ENCODE data around the gene RFX1.

Gene RFX1

DNA sequence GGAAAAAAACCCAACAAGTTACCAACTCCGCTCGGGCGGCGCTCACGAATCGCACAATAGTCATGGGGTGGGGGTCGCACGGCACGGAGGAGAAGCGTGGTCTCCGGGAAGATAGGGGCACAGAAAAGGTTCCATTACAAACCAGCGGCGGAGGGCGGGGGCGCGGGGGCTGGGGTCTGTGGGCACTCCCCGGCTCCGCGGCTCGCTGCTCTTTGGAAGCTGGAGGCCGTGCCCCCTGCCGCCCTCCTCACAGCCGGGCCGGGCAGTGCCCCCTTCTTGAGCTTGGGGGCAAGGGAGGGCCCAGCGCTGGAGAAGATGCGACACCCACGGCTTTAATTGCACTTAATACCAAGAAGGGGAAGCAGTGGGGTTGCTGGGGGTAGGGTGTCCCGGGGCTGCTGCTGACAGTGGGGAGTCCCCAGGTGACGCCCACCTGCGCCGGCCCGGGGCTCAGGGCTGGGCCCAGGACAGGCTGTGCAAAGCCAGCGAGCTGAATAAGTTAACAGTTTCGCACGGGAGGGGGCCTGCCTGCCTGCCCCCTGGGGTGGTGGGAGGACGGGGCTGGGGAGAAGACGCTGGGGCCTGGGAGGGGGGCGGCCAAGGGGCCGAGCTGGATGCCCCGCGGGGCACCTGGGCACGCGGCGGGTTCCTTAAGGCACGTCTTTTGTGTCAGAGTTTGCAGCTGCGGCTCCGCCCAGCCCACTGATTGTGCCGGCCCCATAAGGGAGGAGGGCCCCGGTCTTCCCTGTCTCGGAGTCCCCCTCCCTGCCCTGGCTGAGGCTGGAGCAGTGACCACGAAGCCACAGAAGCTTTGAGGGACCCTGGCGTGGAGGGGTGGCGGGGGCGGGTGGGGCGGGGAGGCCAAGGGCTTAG lies 44.1 kb downstream of the RFX1 start:
- DNase-seq (ENCODE audit: low read depth in 1 of 2, low spot score in 1 of 2): no peak

GRCh38 chr19:13960863-13961784 lies 45.0 kb downstream of the RFX1 start:
- no peak for DNase-seq (ENCODE audit: low read depth in 1 of 2, low spot score in 1 of 2)

- DNase-seq (ENCODE audit: low read depth in 1 of 2, low spot score in 1 of 2): no peak
These were observed 45.9 kb downstream of the RFX1 start for GRCh38 chr19:13959962-13960862.

DNA sequence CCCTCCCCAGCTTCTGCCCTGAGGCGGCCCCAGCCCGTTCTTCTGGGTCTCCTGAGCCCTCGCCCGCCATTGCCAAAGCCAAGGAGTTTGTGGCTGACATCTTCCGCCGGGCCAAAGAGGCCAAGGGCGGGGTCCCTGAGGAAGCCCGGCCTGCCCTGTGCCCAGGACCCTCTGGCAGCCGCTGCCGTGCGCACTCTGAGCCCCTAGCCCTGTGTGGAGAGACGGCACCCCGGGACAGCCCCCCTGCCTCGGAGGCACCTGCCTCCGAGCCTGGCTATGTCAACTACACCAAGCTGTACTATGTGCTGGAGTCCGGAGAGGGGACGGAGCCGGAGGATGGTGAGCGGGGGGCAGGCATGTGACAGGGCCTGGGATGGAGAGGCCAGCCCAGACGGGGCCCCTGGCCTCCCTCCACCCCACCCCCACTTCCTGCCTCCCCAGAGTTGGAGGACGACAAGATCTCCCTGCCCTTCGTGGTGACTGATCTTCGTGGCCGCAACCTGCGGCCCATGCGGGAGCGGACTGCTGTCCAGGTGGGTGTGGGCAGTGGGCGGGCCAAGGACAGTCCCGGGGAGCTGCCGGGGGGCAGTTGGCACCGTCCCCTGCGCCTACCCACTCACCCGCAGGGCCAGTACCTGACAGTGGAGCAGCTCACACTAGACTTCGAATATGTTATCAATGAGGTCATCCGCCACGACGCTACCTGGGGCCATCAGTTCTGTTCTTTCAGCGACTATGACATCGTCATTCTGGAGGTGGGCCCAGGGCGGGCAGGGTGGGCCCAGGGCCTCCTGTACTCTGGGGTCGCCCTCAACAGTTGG lies 46.8 kb downstream of the RFX1 start:
- no peak for DNase-seq (ENCODE audit: low read depth in 1 of 2, low spot score in 1 of 2)

- no peak for DNase-seq (ENCODE audit: low read depth in 1 of 2, low spot score in 1 of 2)
These were observed 48.1 kb downstream of the RFX1 start for GRCh38 chr19:13958043-13958442.

DNA sequence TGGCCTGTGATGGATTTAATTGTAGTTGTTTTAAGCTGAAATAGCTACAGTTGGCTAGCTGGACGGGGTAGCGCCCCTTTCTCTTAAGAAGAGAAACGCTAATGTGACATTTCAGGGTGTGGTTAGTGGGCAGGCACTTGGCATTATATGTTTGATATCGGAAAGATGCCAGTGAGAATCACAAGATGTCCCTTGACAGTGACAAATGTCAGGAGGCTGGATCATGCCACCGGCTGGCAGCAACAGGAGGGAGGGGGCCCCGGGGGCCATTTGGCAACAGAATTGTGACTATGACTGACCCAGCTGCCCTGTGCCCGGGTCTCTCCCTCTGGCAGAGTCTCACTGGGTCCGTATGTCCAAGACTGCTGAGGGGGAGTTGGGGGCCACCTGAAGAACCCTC lies 49.1 kb downstream of the RFX1 start:
- DNase-seq (ENCODE audit: low read depth in 1 of 2, low spot score in 1 of 2): no peak

GRCh38 chr19:13956365-13956744 lies 49.8 kb downstream of the RFX1 start:
- DNase-seq (ENCODE audit: low read depth in 1 of 2, low spot score in 1 of 2): no peak

DNA sequence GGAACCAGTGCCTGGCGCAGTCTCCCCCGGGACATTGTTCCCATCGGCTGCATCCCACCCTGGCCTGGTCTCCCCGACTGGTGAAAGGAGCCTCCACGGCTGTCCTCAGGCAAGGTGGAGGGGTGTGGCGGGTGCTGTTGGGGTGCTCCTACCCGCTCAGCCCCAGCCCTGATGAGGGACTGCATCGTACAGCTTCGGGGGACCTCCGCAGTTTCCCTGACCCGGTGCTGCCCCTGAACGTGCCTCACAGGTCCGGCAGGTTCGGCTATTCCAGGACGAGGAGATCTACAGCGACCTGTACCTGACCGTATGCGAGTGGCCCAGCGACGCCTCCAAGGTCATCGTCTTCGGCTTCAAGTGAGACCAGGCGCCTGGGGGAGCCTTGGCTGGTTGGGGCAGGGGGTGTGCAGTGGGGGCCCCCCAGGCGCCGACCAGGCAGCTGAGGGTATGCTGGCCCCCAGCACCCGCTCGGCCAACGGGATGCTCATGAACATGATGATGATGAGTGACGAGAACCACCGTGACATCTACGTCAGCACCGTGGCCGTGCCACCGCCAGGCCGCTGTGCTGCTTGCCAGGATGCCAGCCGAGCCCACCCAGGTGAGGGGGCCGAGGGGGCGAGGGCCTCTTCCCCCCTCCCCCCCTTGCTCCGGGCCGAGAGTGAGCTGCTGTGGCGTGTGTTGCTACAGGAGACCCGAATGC lies 50.3 kb downstream of the RFX1 start:
- DNase-seq (ENCODE audit: low read depth in 1 of 2, low spot score in 1 of 2): no peak

DNA sequence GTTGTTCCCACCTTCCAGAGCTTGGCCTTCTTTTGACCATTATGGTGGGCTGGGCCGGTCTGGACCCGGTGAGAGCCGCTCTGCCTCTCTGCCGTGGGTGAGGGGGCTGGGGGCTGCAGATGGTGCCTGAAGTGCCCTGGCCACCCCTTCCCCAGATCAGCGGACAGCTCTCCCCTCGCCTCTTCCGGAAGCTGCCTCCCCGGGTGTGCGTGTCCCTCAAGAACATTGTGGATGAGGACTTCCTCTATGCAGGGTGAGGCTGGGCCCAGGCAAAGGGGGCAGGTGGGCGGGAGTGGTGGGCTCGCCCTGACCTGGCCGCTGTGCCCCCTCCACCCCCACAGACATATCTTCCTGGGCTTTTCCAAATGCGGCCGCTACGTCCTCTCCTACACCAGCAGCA lies 51.9 kb downstream of the RFX1 start:
- no peak for DNase-seq (ENCODE audit: low read depth in 1 of 2, low spot score in 1 of 2)

DNA sequence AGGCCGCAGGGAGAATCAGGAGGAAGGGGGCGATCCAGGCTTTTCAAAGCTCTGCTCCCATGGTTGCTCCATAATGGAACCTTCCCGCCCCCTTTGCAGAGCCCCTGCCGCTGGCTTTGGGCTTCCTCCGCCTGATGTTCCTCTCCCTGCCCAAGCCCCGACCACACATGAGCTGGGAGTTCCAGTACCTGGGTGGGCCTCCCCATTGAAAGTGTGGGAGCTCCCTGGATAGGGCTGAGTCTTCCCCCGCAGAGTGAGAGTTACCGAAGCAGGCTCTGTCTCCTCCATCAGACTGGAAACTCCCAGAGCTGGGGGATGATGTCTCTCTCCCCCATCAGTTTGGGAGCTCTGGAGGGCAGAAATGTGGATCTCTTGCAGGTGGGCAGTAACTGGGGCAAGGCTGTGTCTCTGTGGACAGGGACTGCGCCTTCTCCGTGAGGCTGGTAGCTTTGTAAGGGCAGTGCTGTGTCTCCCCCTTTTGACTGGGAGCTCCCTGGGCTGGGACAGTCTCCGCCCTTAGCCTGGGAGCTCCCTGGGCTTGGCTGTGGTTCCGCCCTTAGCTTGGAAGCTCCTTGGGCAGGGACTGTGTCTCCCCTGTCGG lies 53.1 kb downstream of the RFX1 start:
- no peak for DNase-seq (ENCODE audit: low read depth in 1 of 2, low spot score in 1 of 2)

DNA sequence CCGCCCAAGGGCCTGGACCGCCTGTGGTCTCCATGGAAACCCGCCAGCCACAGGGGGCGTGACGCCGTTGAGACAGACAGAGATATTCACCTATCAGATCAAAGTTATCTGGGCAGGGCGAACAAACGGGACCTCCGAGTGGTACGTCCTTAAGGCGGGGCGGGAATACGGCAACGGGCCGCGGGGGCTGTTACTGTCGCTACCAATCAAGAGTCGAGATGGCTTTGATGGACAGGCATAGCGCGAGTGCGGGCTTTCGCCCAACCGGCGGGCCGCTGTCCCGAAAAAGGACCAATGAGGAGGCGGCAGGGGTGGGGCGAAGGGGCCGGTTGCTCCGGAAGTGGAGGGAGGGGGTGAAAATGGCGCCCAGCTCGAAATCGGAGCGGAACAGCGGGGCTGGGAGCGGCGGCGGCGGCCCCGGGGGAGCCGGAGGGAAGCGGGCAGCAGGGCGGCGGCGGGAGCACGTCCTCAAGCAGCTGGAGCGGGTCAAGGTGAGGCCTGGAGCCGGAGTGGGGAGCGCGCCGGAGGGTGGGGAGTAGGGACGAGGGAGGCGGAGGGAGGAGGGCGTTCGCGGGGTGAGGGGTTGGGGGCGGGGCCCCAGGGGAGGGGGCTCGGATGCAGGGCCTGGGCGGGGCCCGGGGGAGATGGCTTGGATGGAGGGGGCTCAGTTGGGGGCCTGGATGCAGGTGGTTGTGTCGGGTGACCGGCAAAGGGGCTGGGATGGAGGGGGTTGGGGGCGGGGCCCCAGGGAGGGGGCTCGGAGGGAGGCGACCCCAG lies 53.8 kb downstream of the RFX1 start, which contains the start of gene DCAF15:
TSS of gene DCAF15 (plus strand) at position 356 of the 777 bp plus-strand sequence. CDS start at position 360, 4 bp downstream.
- DNase-seq (ENCODE audit: low read depth in 1 of 2, low spot score in 1 of 2): peak; percentile 94 to 97

DNA sequence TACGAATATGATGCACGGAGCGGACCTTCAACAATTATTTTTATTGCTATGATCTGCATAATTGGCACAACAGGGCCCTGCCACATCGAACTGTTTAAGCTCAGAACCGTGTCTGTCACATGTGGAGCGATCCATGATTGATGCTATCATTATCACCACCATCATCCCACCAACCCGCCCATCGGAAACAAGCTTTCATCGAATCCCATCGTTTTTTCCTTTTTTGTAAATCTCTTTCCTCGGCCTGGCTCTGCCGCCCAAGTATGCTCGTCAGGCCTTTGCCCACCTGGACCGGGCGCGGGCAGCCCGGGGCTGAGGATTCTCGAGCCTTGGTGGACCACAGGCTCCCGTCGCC lies 54.3 kb downstream of the RFX1 start:
- no peak for DNase-seq (ENCODE audit: low read depth in 1 of 2, low spot score in 1 of 2)

DNA sequence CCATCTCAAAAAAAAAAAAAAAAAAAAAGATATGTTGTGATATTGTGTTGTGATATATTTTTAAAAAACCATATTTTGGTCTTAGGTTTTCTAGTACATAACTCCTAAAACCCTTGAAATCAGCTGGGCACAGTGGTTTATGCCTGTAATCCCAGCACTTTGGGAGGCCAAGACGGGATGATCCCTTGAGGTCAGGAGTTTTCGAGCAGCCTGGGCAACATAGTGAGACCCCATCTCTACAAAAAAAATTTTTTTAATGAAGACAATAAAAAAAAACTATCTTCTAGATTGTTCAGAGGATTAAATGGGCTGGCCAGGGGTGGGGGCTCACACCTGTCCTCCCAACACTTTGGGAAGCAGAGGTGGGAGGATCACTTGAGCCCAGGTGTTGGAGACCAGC lies 55.1 kb downstream of the RFX1 start:
- DNase-seq (ENCODE audit: low read depth in 1 of 2, low spot score in 1 of 2): no peak

DNA sequence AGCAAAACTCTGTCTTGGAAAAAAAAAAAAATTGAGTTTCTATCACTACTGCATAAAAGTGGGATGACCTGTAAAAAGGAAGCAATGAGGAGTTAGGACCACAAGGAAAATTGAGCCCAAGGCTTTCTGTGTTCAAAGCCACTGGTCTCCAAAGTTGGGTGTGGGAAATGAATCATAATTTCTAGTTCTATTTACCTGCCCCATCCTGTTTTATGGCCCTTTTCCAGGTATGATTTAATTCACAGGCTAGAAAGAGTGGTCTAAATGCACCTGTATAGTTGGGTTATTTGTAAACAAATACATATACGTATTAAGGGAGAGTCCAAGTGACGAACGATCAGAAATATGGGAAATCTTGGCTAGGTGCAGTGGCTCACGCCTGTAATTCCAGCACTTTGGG lies 59.7 kb downstream of the RFX1 start:
- no peak for DNase-seq (ENCODE audit: low read depth in 1 of 2, low spot score in 1 of 2)

GRCh38 chr19:13942023-13942684 lies 64.0 kb downstream of the RFX1 start:
- DNase-seq (ENCODE audit: low read depth in 1 of 2, low spot score in 1 of 2): no peak

DNA sequence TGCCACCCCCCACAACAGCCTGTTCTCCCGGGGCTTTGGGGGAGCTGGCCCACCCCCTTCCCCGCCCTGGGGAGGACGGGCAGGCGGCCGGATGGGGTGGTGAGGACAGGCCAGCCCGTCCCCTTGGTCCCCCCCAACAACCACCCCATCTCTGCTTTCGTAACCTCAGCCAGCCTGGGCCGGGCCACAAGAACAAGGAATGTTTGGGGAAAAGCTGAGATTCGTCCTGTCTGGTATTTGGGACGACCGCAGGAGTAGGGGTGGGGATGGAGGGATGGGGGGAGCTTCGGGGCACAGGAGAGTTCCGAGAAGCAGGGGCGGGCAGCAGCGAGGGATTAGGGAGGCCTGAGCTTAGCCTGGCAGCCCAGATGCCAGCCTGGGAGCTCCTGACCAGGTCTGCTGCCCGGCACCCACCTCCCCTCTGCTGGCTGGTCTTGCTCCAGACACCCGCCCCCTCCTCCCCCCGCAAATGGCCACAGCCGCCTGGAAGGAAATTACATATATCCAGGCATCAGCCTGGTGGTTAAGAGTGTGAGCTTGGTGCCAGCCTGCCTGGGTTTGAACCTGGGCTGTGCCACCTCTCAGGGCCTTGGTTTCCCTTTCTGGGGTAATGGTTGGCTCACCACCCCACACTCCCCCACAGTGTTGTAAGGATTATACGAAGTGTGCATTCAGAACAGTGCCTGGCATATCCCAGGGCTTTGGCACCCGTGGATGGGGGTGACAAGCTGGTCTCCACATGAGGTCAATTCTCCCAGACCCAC lies 67.6 kb downstream of the RFX1 start, which contains the start of gene PODNL1:
TSS of gene PODNL1 (minus strand) at position 117 of the 764 bp plus-strand sequence. CDS start 236 bp downstream, outside the sequence.
- no peak for DNase-seq (ENCODE audit: low read depth in 1 of 2, low spot score in 1 of 2)

Data from stimulated activated CD4-positive, alpha-beta T cell treated with anti-CD3 and anti-CD28 coated beads, Interleukin-15, amount 100 ng/mL, for 1 hour (primary cell).